Epithelial cell of esophagus (primary cell): Measurements from ENCODE around the gene C19orf12.

ENCODE experiments used
- DNase-seq: peaks from one replicate; pipeline ENCODE4 v3.0.0; 2010; ENCODE audit warnings: low read depth
- H3K4me3 ChIP-seq: 2 replicates; pipeline ENCODE4 v1.5.1; 2011; ENCODE audit warnings: mild to moderate bottlenecking, low read length, control low read depth
- CTCF ChIP-seq: IDR thresholded peaks from 2 replicates; pipeline ENCODE4 v1.5.1; 2011; ENCODE audit warnings: low read depth, mild to moderate bottlenecking, low read length, control low read depth, inconsistent platforms; ENCODE audit not compliant: insufficient read depth; ENCODE audit errors: missing control alignments

The C19orf12 gene

GRCh38 chr19:29676586-29676985, 38.5 kb downstream of the C19orf12 start:
- no peak overlapping the region for H3K4me3 ChIP-seq
- TF ChIP-seq CTCF, result no peak
- no peak for DNase-seq

- H3K4me3 ChIP-seq, result no peak overlapping the region
- TF ChIP-seq CTCF, result no peak
- DNase-seq, result no peak
Measured at GRCh38 chr19:29675650-29676186, 39.3 kb downstream of the C19orf12 start.

GRCh38 chr19:29675120-29675649, 39.9 kb downstream of the C19orf12 start:
- DNase-seq, result no peak
- H3K4me3 ChIP-seq, result no peak overlapping the region
- TF ChIP-seq CTCF, result no peak

GRCh38 chr19:29674374-29675119, 40.5 kb downstream of the C19orf12 start:
- no peak overlapping the region for H3K4me3 ChIP-seq
- no peak for DNase-seq
- no peak for TF ChIP-seq CTCF

GRCh38 chr19:29673451-29674371, 41.4 kb downstream of the C19orf12 start:
- no peak for DNase-seq
- TF ChIP-seq CTCF, result no peak
- no peak overlapping the region for H3K4me3 ChIP-seq

- TF ChIP-seq CTCF, result no peak
- no peak for DNase-seq
- no peak overlapping the region for H3K4me3 ChIP-seq
Measured at GRCh38 chr19:29672933-29673336, 42.1 kb downstream of the C19orf12 start.
